ENCODE measurements around the gene RALGAPB. TPM values are rescaled to one million over a fixed set of nuclear protein-coding genes. Genes with fewer than 3 reads are reported as not detected.

The RALGAPB gene
- total and polyA plus RNA-seq, 2 of the 13 experiments (the other 11 are each of a cell fraction or from before 2014, with no cell fraction given) = 17.6 to 30.6 TPM

GRCh38 chr20:38472513-38473366 is at the start of gene RALGAPB (continued):
- TF ChIP-seq GLI4 (CRISPR knock-in tag; IDR thresholded peaks at IDR 0.05; ENCODE audit: borderline replicate concordance) (peak; percentile 57; the same call in 1 of the 2 replicates), KLF13 (CRISPR knock-in tag; IDR thresholded peaks at IDR 0.05) (no peak), ZBTB33 (CRISPR knock-in tag; IDR thresholded peaks at IDR 0.05) (no peak), FOSL1 (CRISPR knock-in tag; IDR thresholded peaks at IDR 0.05; ENCODE audit: borderline replicate concordance) (no peak), ZNF644 (CRISPR knock-in tag; IDR thresholded peaks at IDR 0.05; ENCODE audit: low read depth) (0 out of 2 replicates have a peak, but pooled peaks have one; percentile 7), MXD3 (CRISPR knock-in tag; IDR thresholded peaks at IDR 0.05) (peak; percentile 85), ZNF766 (CRISPR knock-in tag; IDR thresholded peaks at IDR 0.05; ENCODE audit: borderline replicate concordance) (peak; percentile 72; the same call in 1 of the 2 replicates), ZKSCAN1 (IDR thresholded peaks at IDR 0.05; ENCODE audit: low read length) (no peak), KLF12 (CRISPR knock-in tag; IDR thresholded peaks at IDR 0.05; ENCODE audit: borderline replicate concordance) (peak; percentile 97), IKZF1 (IDR thresholded peaks at IDR 0.05) (no peak), ZFP90 (CRISPR knock-in tag; IDR thresholded peaks at IDR 0.05; ENCODE audit: borderline replicate concordance) (peak; percentile 98; the same call in 1 of the 2 replicates), RBM22 (optimal IDR thresholded peaks at IDR 0.05; ENCODE audit: low read length) (no peak), RFX1 (IDR thresholded peaks at IDR 0.05) (no peak), ZBTB44 (CRISPR knock-in tag; IDR thresholded peaks at IDR 0.05) (peak; percentile 30), HHEX (CRISPR knock-in tag; IDR thresholded peaks at IDR 0.05) (no peak), SRSF4 (IDR thresholded peaks at IDR 0.05; ENCODE audit: low read depth, low read length, poor library complexity, severe bottlenecking) (no peak), ZMYM2 (CRISPR knock-in tag; IDR thresholded peaks at IDR 0.05) (no peak), CREM (IDR thresholded peaks at IDR 0.05) (peak; percentile 91), CREM (CRISPR knock-in tag; IDR thresholded peaks at IDR 0.05) (no peak), RBM39 (IDR thresholded peaks at IDR 0.05; ENCODE audit: low read depth, low read length, poor library complexity, severe bottlenecking) (no peak), FOXJ3 (CRISPR knock-in tag; IDR thresholded peaks at IDR 0.05; ENCODE audit: borderline replicate concordance) (peak; percentile 71; the same call in 1 of the 2 replicates), CHCHD3 (CRISPR knock-in tag; IDR thresholded peaks at IDR 0.05) (no peak)
